AG04449 (cell line): Measurements from ENCODE around the gene CFAP141.

ENCODE experiments used
- CTCF ChIA-PET: fragments of 350-600 bp; formaldehyde crosslinking; extraction: SDS; loops from one replicate; lab custom pipeline; 2021; ENCODE audit warnings: antibody characterized with exemption; lab: Yijun Ruan, JAX
- POLR2A ChIA-PET: fragments of 400-600, 350-600 bp; formaldehyde crosslinking; extraction: SDS; loops from one replicate; lab custom pipeline; 2020; ENCODE audit warnings: antibody characterized with exemption, inconsistent platforms; lab: Yijun Ruan, JAX
- DNase-seq: peaks from one replicate; pipeline ENCODE4 v3.0.0-alpha.2; 2010; ENCODE audit warnings: low read depth, low spot score
- H3K4me3 ChIP-seq: 2 replicates; pipeline ENCODE4 v1.5.1; 2011; ENCODE audit warnings: low read depth, mild to moderate bottlenecking, control low read depth, low read length
- CTCF ChIP-seq: IDR thresholded peaks from one replicate; pipeline ENCODE4 v1.5.1; 2011; ENCODE audit warnings: mild to moderate bottlenecking, moderate library complexity, low read length, control low read depth, inconsistent platforms; ENCODE audit not compliant: insufficient read depth; ENCODE audit errors: missing control alignments

The CFAP141 gene

GRCh38 chr1:154186852-154187501, 19.2 kb downstream of the CFAP141 start:
- no peak for TF ChIP-seq CTCF
- H3K4me3 ChIP-seq = no peak overlapping the region
- DNase-seq = no peak
- ChIA-PET POLR2A (no interaction called here), CTCF (interaction anchor here (0.9 kb wide), 1 partner anchor 149 kb away, joined by 3 read pairs; no protein-coding TSS in a partner anchor)

GRCh38 chr1:154186177-154186576, 20.0 kb downstream of the CFAP141 start:
- ChIA-PET CTCF (no interaction called here), POLR2A (no interaction called here)
- DNase-seq = no peak
- peak; percentile 30 for TF ChIP-seq CTCF
- no peak overlapping the region for H3K4me3 ChIP-seq

- peak overlapping the region; percentile 100 for H3K4me3 ChIP-seq
- ChIA-PET CTCF (interaction anchor here (0.9 kb wide), 1 partner anchor 16 kb away, joined by 4 read pairs; no protein-coding TSS in a partner anchor), POLR2A (no interaction called here)
- DNase-seq = peak; percentile 50
- TF ChIP-seq CTCF = no peak
Observed at GRCh38 chr1:154183046-154183915, 22.9 kb downstream of the CFAP141 start.

- ChIA-PET CTCF (interaction anchor here (2.5 kb wide), 1 partner anchor 152 kb away, joined by 8 read pairs; no protein-coding TSS in a partner anchor), POLR2A (interaction anchor here (0.9 to 1.0 kb wide), 4 partner anchors 12 to 192 kb away, joined by 3 to 5 read pairs (median 4); partner anchors contain the start of gene RPS27)
- no peak for TF ChIP-seq CTCF
- no peak for DNase-seq
- H3K4me3 ChIP-seq = peak overlapping the region; percentile 100
Observed at GRCh38 chr1:154182344-154183045, 23.6 kb downstream of the CFAP141 start.

- TF ChIP-seq CTCF = no peak
- ChIA-PET POLR2A (interaction anchor here (0.9 to 1.1 kb wide), 5 partner anchors 11 to 192 kb away, joined by 3 to 5 read pairs (median 4); partner anchors contain the start of gene RPS27), CTCF (interaction anchor here (1.8 to 2.5 kb wide), 2 partner anchors 12 to 153 kb away, joined by 6 to 8 read pairs; no protein-coding TSS in a partner anchor)
- peak; percentile 31 for DNase-seq
- peak overlapping the region; percentile 100 for H3K4me3 ChIP-seq
Observed at GRCh38 chr1:154181944-154182343, 24.2 kb downstream of the CFAP141 start.
